PFSK-1 (cell line): ENCODE results near the gene CTTNBP2.

Experiments used
- FOXP2 ChIP-seq: optimal IDR thresholded peaks from 2 replicates; pipeline ENCODE3; 2011; ENCODE audit warnings: borderline replicate concordance, control low read depth, inconsistent platforms; ENCODE audit not compliant: insufficient read depth; ENCODE audit errors: extremely low read length, extremely low read depth
- POLR2AphosphoS5 ChIP-seq: IDR thresholded peaks from 2 replicates; pipeline ENCODE4 v1.6.1; 2012; ENCODE audit warnings: low read depth, mild to moderate bottlenecking, control low read depth, low read length, moderate library complexity
- SIN3A ChIP-seq: IDR thresholded peaks from 2 replicates; pipeline ENCODE4 v1.6.1; 2012; ENCODE audit warnings: mild to moderate bottlenecking, low read length, moderate library complexity, borderline replicate concordance; ENCODE audit not compliant: insufficient read depth
- TAF1 ChIP-seq: IDR thresholded peaks from 2 replicates; pipeline ENCODE4 v1.6.1; 2012; ENCODE audit warnings: low read length, control low read depth, borderline replicate concordance; ENCODE audit not compliant: insufficient read depth
- TF ChIP-seq, protein P1 (sequence below), 2 experiments: IDR thresholded peaks; 2 replicates each; pipeline versions ENCODE4 v1.6.1 to v1.8.0; 2011 to 2012; ENCODE audit warnings: low read depth in 2 of 2, low read length in 2 of 2, control low read depth in 1 of 2, inconsistent platforms in 1 of 2, mild to moderate bottlenecking in 1 of 2, moderate library complexity in 1 of 2; ENCODE audit not compliant: insufficient read depth in 1 of 2

Gene CTTNBP2

DNA sequence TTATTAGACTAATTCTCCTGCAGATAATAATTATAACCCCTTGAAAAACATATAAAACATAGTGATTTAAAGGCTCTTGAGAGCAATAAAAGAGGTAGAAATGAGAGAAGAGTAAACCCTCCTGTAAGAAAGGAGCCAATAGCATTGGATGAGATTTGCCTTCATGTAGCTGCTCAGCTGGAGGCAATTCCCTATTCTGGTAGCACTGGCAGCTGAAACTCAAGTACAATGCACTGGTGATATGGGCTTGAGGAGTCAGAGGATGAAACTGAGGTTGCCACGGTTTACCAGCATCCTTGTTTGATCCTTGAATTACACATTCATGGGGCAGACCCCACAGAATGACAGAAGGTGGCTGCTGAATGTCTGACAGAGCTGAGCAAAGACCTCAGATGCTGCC is 76.4 kb downstream of the CTTNBP2 start:
- no peak for TF ChIP-seq TAF1
- TF ChIP-seq SIN3A = no peak
- TF ChIP-seq, protein P1, sequence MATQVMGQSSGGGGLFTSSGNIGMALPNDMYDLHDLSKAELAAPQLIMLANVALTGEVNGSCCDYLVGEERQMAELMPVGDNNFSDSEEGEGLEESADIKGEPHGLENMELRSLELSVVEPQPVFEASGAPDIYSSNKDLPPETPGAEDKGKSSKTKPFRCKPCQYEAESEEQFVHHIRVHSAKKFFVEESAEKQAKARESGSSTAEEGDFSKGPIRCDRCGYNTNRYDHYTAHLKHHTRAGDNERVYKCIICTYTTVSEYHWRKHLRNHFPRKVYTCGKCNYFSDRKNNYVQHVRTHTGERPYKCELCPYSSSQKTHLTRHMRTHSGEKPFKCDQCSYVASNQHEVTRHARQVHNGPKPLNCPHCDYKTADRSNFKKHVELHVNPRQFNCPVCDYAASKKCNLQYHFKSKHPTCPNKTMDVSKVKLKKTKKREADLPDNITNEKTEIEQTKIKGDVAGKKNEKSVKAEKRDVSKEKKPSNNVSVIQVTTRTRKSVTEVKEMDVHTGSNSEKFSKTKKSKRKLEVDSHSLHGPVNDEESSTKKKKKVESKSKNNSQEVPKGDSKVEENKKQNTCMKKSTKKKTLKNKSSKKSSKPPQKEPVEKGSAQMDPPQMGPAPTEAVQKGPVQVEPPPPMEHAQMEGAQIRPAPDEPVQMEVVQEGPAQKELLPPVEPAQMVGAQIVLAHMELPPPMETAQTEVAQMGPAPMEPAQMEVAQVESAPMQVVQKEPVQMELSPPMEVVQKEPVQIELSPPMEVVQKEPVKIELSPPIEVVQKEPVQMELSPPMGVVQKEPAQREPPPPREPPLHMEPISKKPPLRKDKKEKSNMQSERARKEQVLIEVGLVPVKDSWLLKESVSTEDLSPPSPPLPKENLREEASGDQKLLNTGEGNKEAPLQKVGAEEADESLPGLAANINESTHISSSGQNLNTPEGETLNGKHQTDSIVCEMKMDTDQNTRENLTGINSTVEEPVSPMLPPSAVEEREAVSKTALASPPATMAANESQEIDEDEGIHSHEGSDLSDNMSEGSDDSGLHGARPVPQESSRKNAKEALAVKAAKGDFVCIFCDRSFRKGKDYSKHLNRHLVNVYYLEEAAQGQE (IDR thresholded peaks at IDR 0.05; ENCODE audit: insufficient read depth in 1 of 2, low read depth in 2 of 2, low read length in 2 of 2) = no peak
- TF ChIP-seq FOXP2 = no peak
- no peak for TF ChIP-seq POLR2AphosphoS5

DNA sequence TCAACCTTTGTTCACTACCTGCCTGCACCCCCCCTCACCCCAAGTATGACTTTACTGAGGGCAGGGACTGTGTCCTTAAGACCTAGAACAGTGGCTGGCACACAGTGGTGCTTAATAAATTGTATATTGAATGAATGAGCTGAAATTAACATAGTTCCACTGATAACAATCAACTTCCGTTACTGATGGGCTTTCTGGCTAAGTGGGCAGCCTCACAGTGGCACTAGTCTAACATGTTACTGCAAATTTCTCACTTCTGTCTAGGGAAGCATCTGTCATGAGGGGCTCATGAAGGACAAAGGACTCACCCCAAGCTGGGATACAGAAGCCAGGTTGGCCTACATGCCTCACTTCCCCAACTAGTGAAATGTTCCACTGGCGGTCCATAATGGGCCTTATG is 79.3 kb downstream of the CTTNBP2 start:
- TF ChIP-seq FOXP2 = no peak
- TF ChIP-seq, protein P1 (IDR thresholded peaks at IDR 0.05; ENCODE audit: insufficient read depth in 1 of 2, low read depth in 2 of 2, low read length in 2 of 2) = no peak
- TF ChIP-seq TAF1 = no peak
- TF ChIP-seq SIN3A = no peak
- no peak for TF ChIP-seq POLR2AphosphoS5

DNA sequence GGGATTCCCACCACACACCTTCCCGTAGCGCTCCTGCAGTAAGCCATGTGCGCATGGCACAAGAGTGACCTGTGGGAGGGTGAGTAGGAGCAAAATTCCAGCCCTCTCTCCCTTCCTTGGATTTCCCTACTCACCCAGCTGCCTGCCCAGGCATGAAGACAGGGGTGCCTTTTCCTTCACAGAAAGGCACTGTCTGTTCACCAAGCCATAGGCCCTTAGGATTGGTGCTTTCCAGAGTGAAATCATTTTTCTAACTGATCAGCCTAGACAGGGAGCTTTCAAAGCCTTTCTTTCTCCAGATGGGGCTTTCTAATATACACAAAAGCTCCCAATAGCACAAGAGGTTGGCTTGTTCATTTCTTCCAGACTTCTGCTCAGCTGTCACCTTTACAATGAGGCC is 79.7 kb downstream of the CTTNBP2 start:
- no peak for TF ChIP-seq TAF1
- no peak for TF ChIP-seq SIN3A
- TF ChIP-seq POLR2AphosphoS5 = no peak
- TF ChIP-seq FOXP2 = no peak
- TF ChIP-seq, protein P1 (IDR thresholded peaks at IDR 0.05; ENCODE audit: insufficient read depth in 1 of 2, low read depth in 2 of 2, low read length in 2 of 2) = no peak

DNA sequence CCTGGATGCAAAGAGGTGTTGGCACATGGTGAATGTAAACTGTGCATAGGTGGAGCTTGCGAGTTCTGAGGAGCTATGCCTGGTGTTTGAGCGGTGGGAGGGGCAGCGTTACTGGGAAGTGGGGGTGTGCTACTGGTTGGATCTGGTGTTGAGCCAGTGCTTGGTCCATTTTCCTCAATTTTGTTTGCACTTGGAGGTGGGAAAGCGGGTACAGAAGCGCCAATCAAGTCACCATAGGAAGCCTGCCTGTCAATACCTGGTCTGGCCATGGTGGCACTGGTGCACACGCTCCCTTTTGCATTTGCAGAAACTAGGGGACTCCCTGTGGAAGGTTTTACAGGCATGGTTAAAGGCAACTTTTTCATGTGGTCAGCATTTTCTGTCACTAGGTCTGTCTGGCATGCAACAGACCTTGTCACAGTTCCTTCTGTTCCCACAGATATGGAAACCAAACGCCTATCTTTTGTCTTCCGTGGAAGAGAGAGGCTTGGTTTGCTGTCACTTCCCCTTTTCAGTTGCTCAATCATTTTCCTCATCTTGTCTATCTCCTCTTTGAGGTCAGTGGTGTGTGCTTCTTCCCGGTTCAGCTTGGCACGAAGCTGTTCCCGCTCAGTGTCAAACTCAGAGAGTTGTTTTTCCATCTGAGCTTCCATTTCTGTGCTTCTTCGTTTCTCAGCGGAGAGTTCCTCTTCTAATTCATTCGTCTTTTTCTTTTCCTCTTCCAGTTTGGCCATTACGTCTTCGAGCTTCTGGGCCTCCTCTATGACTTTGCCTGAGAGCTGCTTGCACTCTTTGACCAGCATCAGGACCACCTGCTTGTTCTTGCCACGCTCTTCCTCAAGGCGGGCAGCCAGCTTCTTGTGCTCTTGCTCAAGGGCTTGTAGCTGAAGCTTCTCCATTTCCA is 81.1 kb downstream of the CTTNBP2 start:
- TF ChIP-seq FOXP2 (no peak), TAF1 (no peak), POLR2AphosphoS5 (no peak), SIN3A (no peak)
- TF ChIP-seq, protein P1 (IDR thresholded peaks at IDR 0.05; ENCODE audit: insufficient read depth in 1 of 2, low read depth in 2 of 2, low read length in 2 of 2) = no peak
